Measurements from ENCODE around the gene FTO.

Gene FTO

DNA sequence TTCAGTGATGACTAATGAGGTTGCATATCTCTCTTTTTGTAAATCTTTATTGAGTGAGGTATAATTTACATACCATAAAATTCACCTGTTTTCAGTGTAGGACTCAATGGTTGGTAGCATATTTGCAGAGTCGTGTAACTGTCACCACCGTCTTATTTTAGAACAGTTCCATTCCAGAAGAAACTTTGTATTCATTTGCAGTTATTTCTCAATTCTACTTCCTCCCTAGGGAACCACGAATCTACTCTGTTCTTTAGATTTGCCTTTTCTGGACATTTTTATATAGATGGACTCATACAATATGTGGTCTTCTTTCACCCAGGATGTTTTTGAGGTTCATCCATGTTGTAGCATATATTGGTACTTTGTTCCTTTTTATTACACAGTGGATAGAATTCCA lies 3.7 kb downstream of the FTO start:
- no peaks in the 10 kb centered on the region for H3K9me3 ChIP-seq (ENCODE audit: insufficient read depth, low read length)
- no peak overlapping the region for H3K4me3 ChIP-seq (ENCODE audit: insufficient read depth, low read length, poor library complexity, severe bottlenecking)
- H3F3A ChIP-seq (ENCODE audit: insufficient read depth) = no peaks in the 10 kb centered on the region
- peaks cover 23% of the 10 kb centered on the region for H3K79me2 ChIP-seq (ENCODE audit: insufficient read depth, low read length)
- no peak overlapping the region for H3K27ac ChIP-seq (ENCODE audit: low read depth, low read length)
- H3K27me3 ChIP-seq (ENCODE audit: low read length) = no peaks in the 10 kb centered on the region
- no peak overlapping the region for H3K9ac ChIP-seq (ENCODE audit: low read length)
- H4K20me1 ChIP-seq (ENCODE audit: low read depth, low read length) = no peaks in the 10 kb centered on the region
- no peak overlapping the region for H3K4me2 ChIP-seq (ENCODE audit: low read depth, low read length, poor library complexity, severe bottlenecking)
- no peak overlapping the region for H2AFZ ChIP-seq (ENCODE audit: low read depth, low read length, severe bottlenecking)
- no peak for TF ChIP-seq EZH2phosphoT487 (conservative IDR thresholded peaks at IDR 0.05; ENCODE audit: low read length)
- TF ChIP-seq, protein P1, sequence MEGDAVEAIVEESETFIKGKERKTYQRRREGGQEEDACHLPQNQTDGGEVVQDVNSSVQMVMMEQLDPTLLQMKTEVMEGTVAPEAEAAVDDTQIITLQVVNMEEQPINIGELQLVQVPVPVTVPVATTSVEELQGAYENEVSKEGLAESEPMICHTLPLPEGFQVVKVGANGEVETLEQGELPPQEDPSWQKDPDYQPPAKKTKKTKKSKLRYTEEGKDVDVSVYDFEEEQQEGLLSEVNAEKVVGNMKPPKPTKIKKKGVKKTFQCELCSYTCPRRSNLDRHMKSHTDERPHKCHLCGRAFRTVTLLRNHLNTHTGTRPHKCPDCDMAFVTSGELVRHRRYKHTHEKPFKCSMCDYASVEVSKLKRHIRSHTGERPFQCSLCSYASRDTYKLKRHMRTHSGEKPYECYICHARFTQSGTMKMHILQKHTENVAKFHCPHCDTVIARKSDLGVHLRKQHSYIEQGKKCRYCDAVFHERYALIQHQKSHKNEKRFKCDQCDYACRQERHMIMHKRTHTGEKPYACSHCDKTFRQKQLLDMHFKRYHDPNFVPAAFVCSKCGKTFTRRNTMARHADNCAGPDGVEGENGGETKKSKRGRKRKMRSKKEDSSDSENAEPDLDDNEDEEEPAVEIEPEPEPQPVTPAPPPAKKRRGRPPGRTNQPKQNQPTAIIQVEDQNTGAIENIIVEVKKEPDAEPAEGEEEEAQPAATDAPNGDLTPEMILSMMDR (IDR thresholded peaks at IDR 0.05; ENCODE audit: insufficient read depth, low read length, poor library complexity, severe bottlenecking) = no peak
- no peaks in the 10 kb centered on the region for H3K36me3 ChIP-seq (ENCODE audit: low read length)
- H3K9me2 ChIP-seq (replicated peaks; ENCODE audit: insufficient read depth, low read length) = no peaks in the 10 kb centered on the region

DNA sequence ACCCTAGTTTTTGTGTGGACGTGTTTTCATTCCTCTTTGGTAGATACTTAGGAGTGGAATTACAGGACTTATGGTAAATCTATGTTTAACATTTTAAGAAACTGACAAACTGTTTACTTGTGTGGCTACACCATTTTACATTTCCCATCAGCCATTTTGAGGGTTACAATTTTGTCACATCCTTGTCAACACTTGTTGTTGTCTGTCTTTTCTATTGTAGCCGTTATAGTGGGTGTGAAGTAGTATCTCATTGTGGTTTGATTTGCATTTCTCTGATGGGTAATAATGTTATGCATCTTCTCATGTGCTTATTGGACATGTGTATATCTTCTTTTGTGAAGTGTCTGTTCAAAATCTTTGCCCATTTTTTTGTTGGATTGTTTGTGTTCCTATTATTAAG lies 4.5 kb downstream of the FTO start:
- Histone ChIP-seq H3K79me2 (ENCODE audit: insufficient read depth, low read length) (peaks cover 23% of the 10 kb centered on the region), H4K20me1 (ENCODE audit: low read depth, low read length) (no peaks in the 10 kb centered on the region), H3K4me2 (ENCODE audit: low read depth, low read length, poor library complexity, severe bottlenecking) (no peak overlapping the region), H3F3A (ENCODE audit: insufficient read depth) (no peaks in the 10 kb centered on the region), H3K9me2 (replicated peaks; ENCODE audit: insufficient read depth, low read length) (no peaks in the 10 kb centered on the region), H3K9ac (ENCODE audit: low read length) (no peak overlapping the region), H2AFZ (ENCODE audit: low read depth, low read length, severe bottlenecking) (no peak overlapping the region), H3K27me3 (ENCODE audit: low read length) (no peaks in the 10 kb centered on the region), H3K27ac (ENCODE audit: low read depth, low read length) (no peak overlapping the region), H3K36me3 (ENCODE audit: low read length) (no peaks in the 10 kb centered on the region), H3K4me3 (ENCODE audit: insufficient read depth, low read length, poor library complexity, severe bottlenecking) (no peak overlapping the region), H3K9me3 (ENCODE audit: insufficient read depth, low read length) (no peaks in the 10 kb centered on the region)
- no peak for TF ChIP-seq EZH2phosphoT487 (conservative IDR thresholded peaks at IDR 0.05; ENCODE audit: low read length)
- TF ChIP-seq, protein P1 (IDR thresholded peaks at IDR 0.05; ENCODE audit: insufficient read depth, low read length, poor library complexity, severe bottlenecking) = no peak

DNA sequence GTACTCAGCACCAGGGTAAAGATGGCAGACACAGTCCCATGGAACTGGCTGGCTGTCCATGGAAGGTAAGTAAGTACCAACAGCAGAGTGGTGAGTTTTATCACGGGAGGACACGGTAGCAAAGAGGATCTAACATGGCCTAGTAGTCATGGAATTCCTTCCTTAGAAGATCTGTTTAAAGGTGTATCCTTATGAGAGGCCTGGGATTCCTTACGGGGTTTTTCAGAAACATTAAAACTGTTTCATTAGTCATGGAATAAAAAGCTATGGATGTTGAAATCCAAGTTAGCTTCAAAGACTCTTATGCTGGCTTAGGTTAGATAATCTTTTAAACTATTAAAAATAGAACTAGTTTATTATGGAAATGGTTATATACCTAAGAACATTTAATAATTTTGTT lies 7.4 kb downstream of the FTO start:
- no peaks in the 10 kb centered on the region for H3K27me3 ChIP-seq (ENCODE audit: low read length)
- H3F3A ChIP-seq (ENCODE audit: insufficient read depth) = no peaks in the 10 kb centered on the region
- no peaks in the 10 kb centered on the region for H3K36me3 ChIP-seq (ENCODE audit: low read length)
- peaks cover 30% of the 10 kb centered on the region for H3K79me2 ChIP-seq (ENCODE audit: insufficient read depth, low read length)
- no peak overlapping the region for H3K4me3 ChIP-seq (ENCODE audit: insufficient read depth, low read length, poor library complexity, severe bottlenecking)
- no peak overlapping the region for H3K4me2 ChIP-seq (ENCODE audit: low read depth, low read length, poor library complexity, severe bottlenecking)
- H2AFZ ChIP-seq (ENCODE audit: low read depth, low read length, severe bottlenecking) = no peak overlapping the region
- TF ChIP-seq EZH2phosphoT487 (conservative IDR thresholded peaks at IDR 0.05; ENCODE audit: low read length) = no peak
- TF ChIP-seq, protein P1 (IDR thresholded peaks at IDR 0.05; ENCODE audit: insufficient read depth, low read length, poor library complexity, severe bottlenecking) = no peak
- no peaks in the 10 kb centered on the region for H4K20me1 ChIP-seq (ENCODE audit: low read depth, low read length)
- no peaks in the 10 kb centered on the region for H3K9me3 ChIP-seq (ENCODE audit: insufficient read depth, low read length)
- H3K9me2 ChIP-seq (replicated peaks; ENCODE audit: insufficient read depth, low read length) = no peaks in the 10 kb centered on the region
- H3K27ac ChIP-seq (ENCODE audit: low read depth, low read length) = no peak overlapping the region
- H3K9ac ChIP-seq (ENCODE audit: low read length) = no peak overlapping the region
